A549 (cell line): ENCODE data around the gene SHISAL1. TPM values are rescaled to one million over a fixed set of nuclear protein-coding genes. Genes with fewer than 3 reads are reported as not detected.

Source experiments
- ATAC-seq, 2 experiments: fragments of 200-7000 bp in 1 of 2; fragments of >200 bp in 1 of 2; cut with Nextera tagmentation in 1 of 2; cut with Tn5 transposase in 1 of 2; 3 replicates each; pipeline versions ENCODE4 v1.8.0 to v1.9.1; 2018 to 2020; ENCODE audit warnings: mild to moderate bottlenecking in 1 of 2, moderate library complexity in 1 of 2
- CTCF ChIA-PET: fragments of 300-600 bp; sonication (Branson Sonifier 250); formaldehyde crosslinking; extraction: SDS; loops from one replicate; lab custom pipeline; 2021; ENCODE audit warnings: antibody characterized with exemption, inconsistent platforms; lab: Yijun Ruan, JAX
- POLR2A ChIA-PET: fragments of 350-600 bp; formaldehyde crosslinking; extraction: SDS; loops from one replicate; lab custom pipeline; 2021; ENCODE audit warnings: antibody characterized with exemption, inconsistent platforms; lab: Yijun Ruan, JAX
- DNase-seq, 2 experiments: peaks; one replicate each; pipeline versions ENCODE4 v3.0.0 to v3.0.0-alpha.2; 2011 to 2016; ENCODE audit warnings: low read depth in 1 of 2, low spot score in 1 of 2
- FAIRE-seq: peaks from 2 replicates; lab custom pipeline; 2011; peaks lifted over from hg19 to GRCh38; lab: Jason Lieb, UNC
- H3K27ac ChIP-seq, 2 experiments: fragments of >200 bp; sonication (Bioruptor Twin); formaldehyde crosslinking; 3 replicates each; pipeline ENCODE4 v1.5.1; 2016 to 2017
- H3K4me1 ChIP-seq: fragments of >200 bp; sonication (Bioruptor Twin); formaldehyde crosslinking; 3 replicates; pipeline ENCODE4 v1.6.1; 2016
- H3K4me2 ChIP-seq: fragments of >200 bp; sonication (Bioruptor Twin); formaldehyde crosslinking; 3 replicates; pipeline ENCODE4 v1.6.1; 2016
- H3K4me3 ChIP-seq: fragments of >200 bp; sonication (Bioruptor Twin); formaldehyde crosslinking; 3 replicates; pipeline ENCODE4 v1.5.1; 2016
- H3K9me3 ChIP-seq: fragments of >200 bp; sonication (Bioruptor Twin); formaldehyde crosslinking; 3 replicates; pipeline ENCODE4 v1.6.1; 2016
- FOSL2 ChIP-seq, 2 experiments: fragments of 450-650 bp in 1 of 2; fragments of >200 bp in 1 of 2; sonication (Bioruptor Twin) in 1 of 2; formaldehyde crosslinking; IDR thresholded peaks; 2 replicates each; pipeline versions ENCODE4 v1.5.0 to v1.6.1; 2016 to 2020; ENCODE audit warnings: mild to moderate bottlenecking in 1 of 2, moderate library complexity in 1 of 2
- HOXA7 ChIP-seq: fragments of 250-450 bp; sonication (Bioruptor Pico); IDR thresholded peaks from 2 replicates; pipeline ENCODE4 v1.5.0; 2020; ENCODE audit warnings: mild to moderate bottlenecking, moderate library complexity
- KDM1A ChIP-seq: fragments of 200-600 bp; sonication (generic); IDR thresholded peaks from 2 replicates; pipeline ENCODE4 v1.6.1; 2016; ENCODE audit warnings: low read depth, mild to moderate bottlenecking
- MAFK ChIP-seq: fragments of 450-650 bp; IDR thresholded peaks from 2 replicates; pipeline ENCODE4 v1.6.1; 2014; ENCODE audit not compliant: partially characterized antibody
- PHF8 ChIP-seq: fragments of 200-600 bp; sonication (generic); IDR thresholded peaks from 2 replicates; pipeline ENCODE4 v1.6.1; 2016; ENCODE audit warnings: low read depth, mild to moderate bottlenecking, antibody characterized with exemption, moderate library complexity, borderline replicate concordance
- POLR2A ChIP-seq: IDR thresholded peaks from 2 replicates; pipeline ENCODE4 v1.6.1; 2012; ENCODE audit warnings: mild to moderate bottlenecking, low read length
- RAD21 ChIP-seq, 2 experiments: fragments of >200 bp in 1 of 2; sonication (Bioruptor Twin) in 1 of 2; formaldehyde crosslinking in 1 of 2; IDR thresholded peaks in 1 of 2; conservative IDR thresholded peaks in 1 of 2; 2 replicates in 1 of 2; 3 replicates in 1 of 2; pipeline ENCODE4 v1.6.1; 2012 to 2018; ENCODE audit warnings: inconsistent platforms in 1 of 2
- RNF2 ChIP-seq: fragments of 200-600 bp; sonication (generic); IDR thresholded peaks from 2 replicates; pipeline ENCODE4 v1.6.1; 2016; ENCODE audit warnings: low read depth, mild to moderate bottlenecking, antibody characterized with exemption, moderate library complexity, borderline replicate concordance
- TP53 ChIP-seq: fragments of 250-450 bp; sonication (Bioruptor Pico); IDR thresholded peaks from 2 replicates; pipeline ENCODE4 v1.5.0; 2021; ENCODE audit warnings: mild to moderate bottlenecking, moderate library complexity
- ZSCAN20 ChIP-seq: fragments of 250-450 bp; sonication (Bioruptor Pico); IDR thresholded peaks from 2 replicates; pipeline ENCODE4 v1.8.0; 2022; ENCODE audit warnings: mild to moderate bottlenecking, moderate library complexity
- WGBS: methylation state at CpG from one replicate; pipeline ENCODE4 v1.1.6; 2017; ENCODE audit errors: missing lambda C conversion rate; 5-methylcytosine and 5-hydroxymethylcytosine counted together
- polyA plus RNA-seq, 4 experiments: library from polyadenylated mRNA; depleted of rRNA in 3 of 4; stranded (reverse); fragments of >200 nt; fragmentation: RNase III in 1 of 4; extraction: RNeasy Plus Mini Kit Qiagen cat#74134 plus additional on column Dnase treatment in 1 of 4; gene quantifications; 2 replicates in 3 of 4; 3 replicates in 1 of 4; pipeline ENCODE4 v1.2.3, GENCODE V29; 2011 to 2017
- TF ChIP-seq, protein P1 (sequence below): IDR thresholded peaks from 2 replicates; pipeline ENCODE4 v1.6.1; 2012; ENCODE audit warnings: low read depth, borderline replicate concordance
- TF ChIP-seq, protein P2 (sequence below): fragments of 250-450 bp; sonication (Bioruptor Pico); IDR thresholded peaks from 2 replicates; pipeline ENCODE4 v1.5.0; 2021; ENCODE audit warnings: mild to moderate bottlenecking, moderate library complexity, borderline replicate concordance
- TF ChIP-seq, protein P3 (sequence below): fragments of >200 bp; sonication (Bioruptor Twin); formaldehyde crosslinking; IDR thresholded peaks from 3 replicates; pipeline ENCODE4 v1.6.1; 2016
- TF ChIP-seq, protein P4 (sequence below): fragments of 450-650 bp; IDR thresholded peaks from 2 replicates; pipeline ENCODE4 v1.6.1; 2014; ENCODE audit warnings: antibody characterized with exemption
- TF ChIP-seq, protein P5 (sequence below): fragments of >200 bp; sonication (Bioruptor Twin); formaldehyde crosslinking; IDR thresholded peaks from 2 replicates; pipeline ENCODE4 v1.6.1; 2016
- TF ChIP-seq, protein P6 (sequence below): fragments of 250-450 bp; sonication (Bioruptor Pico); IDR thresholded peaks from 2 replicates; pipeline ENCODE4 v1.5.0; 2020; ENCODE audit warnings: low read depth, mild to moderate bottlenecking, moderate library complexity
- TF ChIP-seq, protein P7 (sequence below): fragments of 200-600 bp; sonication (generic); IDR thresholded peaks from 2 replicates; pipeline ENCODE4 v1.6.1; 2016; ENCODE audit warnings: antibody characterized with exemption, mild to moderate bottlenecking, moderate library complexity

The SHISAL1 gene
- polyA plus RNA-seq, 2 of the 4 experiments (the other 2 are of a cell fraction): 0.61 to 1.9 TPM

DNA sequence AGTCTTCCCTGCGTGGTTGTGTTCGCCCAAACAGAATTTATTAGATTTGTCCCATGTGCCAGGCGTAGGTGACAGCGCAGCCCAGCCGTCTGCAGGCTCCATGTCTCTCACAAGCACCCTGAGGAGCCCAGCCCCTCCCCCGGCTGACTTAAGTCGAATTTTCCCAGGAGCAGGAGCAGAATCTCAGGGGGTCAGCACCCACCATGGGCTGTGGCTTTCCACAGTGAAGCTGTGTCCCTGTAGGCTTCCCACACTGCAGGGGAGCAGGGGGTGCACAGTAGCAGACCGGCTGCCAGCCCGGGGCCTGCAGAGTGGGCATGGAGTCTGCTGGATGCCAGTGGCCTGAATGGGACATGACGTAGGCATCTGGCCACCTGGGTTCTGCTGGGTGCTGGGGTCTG is 116.0 kb downstream of the SHISAL1 start:
- POLR2A ChIA-PET: no interaction called here
- no peak for DNase-seq
- Histone ChIP-seq H3K27ac (no peak overlapping the region), H3K4me1 (peaks cover 9% of the 10 kb centered on the region; the same call in 2 of the 3 replicates), H3K4me2 (no peak overlapping the region), H3K9me3 (no peaks in the 10 kb centered on the region), H3K4me3 (no peak overlapping the region)
- no peak for ATAC-seq
- WGBS: 44% methylated on average over 4 of the region's 10 CpGs
- CTCF ChIA-PET: no interaction called here
- FAIRE-seq: no peak
- TF ChIP-seq KDM1A (no peak), RNF2 (no peak), MAFK (no peak), ZSCAN20 (CRISPR knock-in tag) (no peak), HOXA7 (CRISPR knock-in tag) (no peak), TP53 (no peak)
- TF ChIP-seq, protein P1, sequence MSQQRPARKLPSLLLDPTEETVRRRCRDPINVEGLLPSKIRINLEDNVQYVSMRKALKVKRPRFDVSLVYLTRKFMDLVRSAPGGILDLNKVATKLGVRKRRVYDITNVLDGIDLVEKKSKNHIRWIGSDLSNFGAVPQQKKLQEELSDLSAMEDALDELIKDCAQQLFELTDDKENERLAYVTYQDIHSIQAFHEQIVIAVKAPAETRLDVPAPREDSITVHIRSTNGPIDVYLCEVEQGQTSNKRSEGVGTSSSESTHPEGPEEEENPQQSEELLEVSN: no peak
- TF ChIP-seq, protein P2, sequence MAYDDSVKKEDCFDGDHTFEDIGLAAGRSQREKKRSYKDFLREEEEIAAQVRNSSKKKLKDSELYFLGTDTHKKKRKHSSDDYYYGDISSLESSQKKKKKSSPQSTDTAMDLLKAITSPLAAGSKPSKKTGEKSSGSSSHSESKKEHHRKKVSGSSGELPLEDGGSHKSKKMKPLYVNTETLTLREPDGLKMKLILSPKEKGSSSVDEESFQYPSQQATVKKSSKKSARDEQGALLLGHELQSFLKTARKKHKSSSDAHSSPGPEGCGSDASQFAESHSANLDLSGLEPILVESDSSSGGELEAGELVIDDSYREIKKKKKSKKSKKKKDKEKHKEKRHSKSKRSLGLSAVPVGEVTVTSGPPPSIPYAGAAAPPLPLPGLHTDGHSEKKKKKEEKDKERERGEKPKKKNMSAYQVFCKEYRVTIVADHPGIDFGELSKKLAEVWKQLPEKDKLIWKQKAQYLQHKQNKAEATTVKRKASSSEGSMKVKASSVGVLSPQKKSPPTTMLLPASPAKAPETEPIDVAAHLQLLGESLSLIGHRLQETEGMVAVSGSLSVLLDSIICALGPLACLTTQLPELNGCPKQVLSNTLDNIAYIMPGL (CRISPR knock-in tag): no peak
- TF ChIP-seq, protein P3, sequence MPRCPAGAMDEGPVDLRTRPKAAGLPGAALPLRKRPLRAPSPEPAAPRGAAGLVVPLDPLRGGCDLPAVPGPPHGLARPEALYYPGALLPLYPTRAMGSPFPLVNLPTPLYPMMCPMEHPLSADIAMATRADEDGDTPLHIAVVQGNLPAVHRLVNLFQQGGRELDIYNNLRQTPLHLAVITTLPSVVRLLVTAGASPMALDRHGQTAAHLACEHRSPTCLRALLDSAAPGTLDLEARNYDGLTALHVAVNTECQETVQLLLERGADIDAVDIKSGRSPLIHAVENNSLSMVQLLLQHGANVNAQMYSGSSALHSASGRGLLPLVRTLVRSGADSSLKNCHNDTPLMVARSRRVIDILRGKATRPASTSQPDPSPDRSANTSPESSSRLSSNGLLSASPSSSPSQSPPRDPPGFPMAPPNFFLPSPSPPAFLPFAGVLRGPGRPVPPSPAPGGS: no peak
- TF ChIP-seq, protein P4, sequence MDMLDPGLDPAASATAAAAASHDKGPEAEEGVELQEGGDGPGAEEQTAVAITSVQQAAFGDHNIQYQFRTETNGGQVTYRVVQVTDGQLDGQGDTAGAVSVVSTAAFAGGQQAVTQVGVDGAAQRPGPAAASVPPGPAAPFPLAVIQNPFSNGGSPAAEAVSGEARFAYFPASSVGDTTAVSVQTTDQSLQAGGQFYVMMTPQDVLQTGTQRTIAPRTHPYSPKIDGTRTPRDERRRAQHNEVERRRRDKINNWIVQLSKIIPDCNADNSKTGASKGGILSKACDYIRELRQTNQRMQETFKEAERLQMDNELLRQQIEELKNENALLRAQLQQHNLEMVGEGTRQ: no peak
- TF ChIP-seq, protein P5, sequence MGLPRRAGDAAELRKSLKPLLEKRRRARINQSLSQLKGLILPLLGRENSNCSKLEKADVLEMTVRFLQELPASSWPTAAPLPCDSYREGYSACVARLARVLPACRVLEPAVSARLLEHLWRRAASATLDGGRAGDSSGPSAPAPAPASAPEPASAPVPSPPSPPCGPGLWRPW: no peak
- TF ChIP-seq, protein P6, sequence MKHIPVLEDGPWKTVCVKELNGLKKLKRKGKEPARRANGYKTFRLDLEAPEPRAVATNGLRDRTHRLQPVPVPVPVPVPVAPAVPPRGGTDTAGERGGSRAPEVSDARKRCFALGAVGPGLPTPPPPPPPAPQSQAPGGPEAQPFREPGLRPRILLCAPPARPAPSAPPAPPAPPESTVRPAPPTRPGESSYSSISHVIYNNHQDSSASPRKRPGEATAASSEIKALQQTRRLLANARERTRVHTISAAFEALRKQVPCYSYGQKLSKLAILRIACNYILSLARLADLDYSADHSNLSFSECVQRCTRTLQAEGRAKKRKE (CRISPR knock-in tag): no peak
- TF ChIP-seq, protein P7, sequence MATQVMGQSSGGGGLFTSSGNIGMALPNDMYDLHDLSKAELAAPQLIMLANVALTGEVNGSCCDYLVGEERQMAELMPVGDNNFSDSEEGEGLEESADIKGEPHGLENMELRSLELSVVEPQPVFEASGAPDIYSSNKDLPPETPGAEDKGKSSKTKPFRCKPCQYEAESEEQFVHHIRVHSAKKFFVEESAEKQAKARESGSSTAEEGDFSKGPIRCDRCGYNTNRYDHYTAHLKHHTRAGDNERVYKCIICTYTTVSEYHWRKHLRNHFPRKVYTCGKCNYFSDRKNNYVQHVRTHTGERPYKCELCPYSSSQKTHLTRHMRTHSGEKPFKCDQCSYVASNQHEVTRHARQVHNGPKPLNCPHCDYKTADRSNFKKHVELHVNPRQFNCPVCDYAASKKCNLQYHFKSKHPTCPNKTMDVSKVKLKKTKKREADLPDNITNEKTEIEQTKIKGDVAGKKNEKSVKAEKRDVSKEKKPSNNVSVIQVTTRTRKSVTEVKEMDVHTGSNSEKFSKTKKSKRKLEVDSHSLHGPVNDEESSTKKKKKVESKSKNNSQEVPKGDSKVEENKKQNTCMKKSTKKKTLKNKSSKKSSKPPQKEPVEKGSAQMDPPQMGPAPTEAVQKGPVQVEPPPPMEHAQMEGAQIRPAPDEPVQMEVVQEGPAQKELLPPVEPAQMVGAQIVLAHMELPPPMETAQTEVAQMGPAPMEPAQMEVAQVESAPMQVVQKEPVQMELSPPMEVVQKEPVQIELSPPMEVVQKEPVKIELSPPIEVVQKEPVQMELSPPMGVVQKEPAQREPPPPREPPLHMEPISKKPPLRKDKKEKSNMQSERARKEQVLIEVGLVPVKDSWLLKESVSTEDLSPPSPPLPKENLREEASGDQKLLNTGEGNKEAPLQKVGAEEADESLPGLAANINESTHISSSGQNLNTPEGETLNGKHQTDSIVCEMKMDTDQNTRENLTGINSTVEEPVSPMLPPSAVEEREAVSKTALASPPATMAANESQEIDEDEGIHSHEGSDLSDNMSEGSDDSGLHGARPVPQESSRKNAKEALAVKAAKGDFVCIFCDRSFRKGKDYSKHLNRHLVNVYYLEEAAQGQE: no peak

DNA sequence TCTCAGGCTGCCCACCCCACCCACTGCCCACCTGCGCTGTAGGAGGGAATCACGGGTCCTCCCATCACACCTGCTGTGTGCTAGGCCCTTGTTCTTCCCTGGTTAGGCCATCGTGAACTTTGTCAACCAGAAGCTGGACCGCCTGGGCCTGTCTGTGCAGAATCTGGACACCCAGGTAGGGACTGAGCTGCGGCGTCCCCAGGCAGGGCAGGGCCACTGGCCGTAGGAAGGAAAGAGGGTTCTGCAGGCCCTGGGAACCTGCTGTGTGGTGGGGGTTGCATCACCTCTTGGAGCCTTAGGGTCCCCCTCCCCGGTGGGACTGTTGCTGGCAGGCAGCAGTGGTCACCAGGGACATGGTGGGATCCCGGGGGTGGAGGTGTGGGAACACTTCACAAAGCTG is 116.5 kb downstream of the SHISAL1 start:
- H3K4me2 ChIP-seq: no peak overlapping the region
- TF ChIP-seq FOSL2 (IDR thresholded peaks at IDR 0.05): no peak
- no peak for TF ChIP-seq FOSL2 (CRISPR knock-in tag; IDR thresholded peaks at IDR 0.05)
- no peak for TF ChIP-seq PHF8
- TF ChIP-seq RNF2: no peak
- TF ChIP-seq ZSCAN20 (CRISPR knock-in tag): no peak
- TF ChIP-seq POLR2A: no peak
- TF ChIP-seq RAD21 (conservative IDR thresholded peaks at IDR 0.05 in 1 of 2, IDR thresholded peaks at IDR 0.05 in 1 of 2): no peak
- TF ChIP-seq, protein P2 (CRISPR knock-in tag): no peak
- no peak for TF ChIP-seq MAFK
- TF ChIP-seq, all 56 proteins: peak for 0
- ChIA-PET CTCF (interaction anchor here (1.1 to 1.6 kb wide), 2 partner anchors 203 to 431 kb away, joined by 3 read pairs; no protein-coding TSS in a partner anchor), POLR2A (no interaction called here)
- 55% methylated on average over 4 of the region's 9 CpGs for WGBS
- Histone ChIP-seq H3K27ac (no peak overlapping the region), H3K4me1 (peaks cover 9% of the 10 kb centered on the region; the same call in 2 of the 3 replicates), H3K4me3 (no peak overlapping the region), H3K9me3 (no peaks in the 10 kb centered on the region)
- no peak for FAIRE-seq
- no peak for ATAC-seq
- no peak for DNase-seq
